RWPE1 (cell line): ENCODE data around the gene RYR1.
"Not testable (repeated sequence)": the region's sequence is repeated elsewhere in the genome, so short reads cannot be mapped to it uniquely, and the experiment has no call there.

Experiments used
- CTCF ChIA-PET: fragments of 350-600 bp; sonication (Branson Sonifier 250); formaldehyde crosslinking; extraction: SDS; loops from one replicate; lab custom pipeline; 2021; lab: Yijun Ruan, JAX
- POLR2A ChIA-PET: fragments of 400-600 bp; formaldehyde crosslinking; extraction: SDS; loops from one replicate; lab custom pipeline; 2020; ENCODE audit warnings: antibody characterized with exemption; ENCODE audit not compliant: low non-redundant PET; lab: Yijun Ruan, JAX
- DNase-seq: peaks from one replicate; pipeline ENCODE4 v3.0.0; 2012; ENCODE audit warnings: low spot score
- H3K27ac ChIP-seq: fragments of 450-650 bp; 2 replicates; pipeline ENCODE4 v1.5.1; 2017
- CTCF ChIP-seq: fragments of 450-650 bp; conservative IDR thresholded peaks from 2 replicates; pipeline ENCODE4 v1.5.1; 2017; ENCODE audit warnings: low read depth, mild to moderate bottlenecking

RYR1 gene

GRCh38 chr19:38424272-38424671, 9.2 kb upstream of the RYR1 start:
- CTCF ChIA-PET = interaction anchor here (0.6 kb wide), 1 partner anchor 14 kb away, joined by 3 read pairs; no protein-coding TSS in a partner anchor
- POLR2A ChIA-PET = no interaction called here
- DNase-seq = no peak
- no peak overlapping the region for H3K27ac ChIP-seq
- TF ChIP-seq CTCF = no peak

- no peak for TF ChIP-seq CTCF
- CTCF ChIA-PET = interaction anchor here (0.9 kb wide), 1 partner anchor 537 kb away, joined by 5 read pairs; no protein-coding TSS in a partner anchor
- no peak overlapping the region for H3K27ac ChIP-seq
- DNase-seq = no peak
- POLR2A ChIA-PET = no interaction called here
Measured at GRCh38 chr19:38425222-38425809, 8.2 kb upstream of the RYR1 start.

GRCh38 chr19:38425810-38426466, 7.6 kb upstream of the RYR1 start, which contains the start of gene RASGRP4:
Gene RASGRP4, minus strand, starts transcription at chr19:38426219. Its CDS starts 128 bp downstream, at chr19:38426091.
- TF ChIP-seq CTCF = no peak
- ChIA-PET CTCF (interaction anchor here (0.9 kb wide), 1 partner anchor 536 kb away, joined by 5 read pairs; no protein-coding TSS in a partner anchor), POLR2A (no interaction called here)
- H3K27ac ChIP-seq = no peak within 1 kb of the TSS
- no peak for DNase-seq

- DNase-seq, H3K27ac ChIP-seq, POLR2A ChIA-PET, CTCF ChIA-PET: not testable (repeated sequence)
Measured at GRCh38 chr19:38427035-38427677, 6.3 kb upstream of the RYR1 start.

GRCh38 chr19:38429055-38429810, 4.3 kb upstream of the RYR1 start:
- DNase-seq = no peak
- TF ChIP-seq CTCF = no peak
- H3K27ac ChIP-seq = no peak overlapping the region
- POLR2A ChIA-PET = no interaction called here
- CTCF ChIA-PET = no interaction called here

GRCh38 chr19:38429811-38430156, 3.7 kb upstream of the RYR1 start:
- no peak for TF ChIP-seq CTCF
- CTCF ChIA-PET = no interaction called here
- no peak for DNase-seq
- H3K27ac ChIP-seq = no peak overlapping the region
- POLR2A ChIA-PET = no interaction called here
